Measurements from ENCODE around the gene UBE2F.
"Not testable (repeated sequence)": the region's sequence is repeated elsewhere in the genome, so short reads cannot be mapped to it uniquely, and the experiment has no call there.

UBE2F gene

DNA sequence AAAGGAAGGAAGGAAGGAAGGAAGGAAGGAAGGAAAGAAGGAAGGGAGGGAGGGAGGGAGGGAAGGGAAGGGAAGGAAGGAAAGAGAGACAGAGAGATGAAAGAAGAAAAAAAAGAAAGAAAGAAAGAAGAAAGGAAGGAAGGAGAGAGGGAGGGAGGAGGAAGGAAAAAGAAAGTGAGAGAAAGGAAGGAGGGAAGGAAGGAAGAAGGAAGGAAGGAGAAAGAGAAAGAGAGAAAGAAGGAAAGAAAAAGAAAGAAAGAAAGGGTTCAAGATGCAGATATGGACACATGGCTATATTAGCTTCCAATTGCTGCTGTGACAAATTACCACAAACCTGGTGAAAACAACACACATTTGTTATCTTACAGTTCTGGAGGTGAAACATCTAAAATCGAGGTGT is 20.4 kb upstream of the UBE2F start:
- no peak for DNase-seq

DNA sequence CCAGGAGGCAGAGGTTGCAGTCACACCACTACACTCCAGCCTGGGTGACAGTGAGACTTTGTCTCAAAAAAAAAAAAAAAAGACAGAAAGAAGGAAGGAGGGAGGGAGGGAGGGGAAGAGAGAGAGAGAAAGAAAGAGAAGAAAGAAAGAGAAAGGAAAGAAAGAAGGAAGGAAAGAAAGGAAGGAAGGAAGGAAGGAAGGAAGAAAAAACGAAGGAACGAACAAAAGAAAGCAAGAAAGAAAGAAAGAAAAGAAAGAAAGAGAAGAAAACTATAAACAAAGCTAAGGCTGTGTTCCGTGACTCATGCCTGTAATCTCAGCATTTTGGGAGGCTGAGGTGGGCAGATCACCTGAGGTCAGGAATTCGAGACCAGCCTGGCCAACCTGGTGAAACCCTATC is 15.5 kb upstream of the UBE2F start:
- not testable (repeated sequence) for DNase-seq

- DNase-seq = no peak
Observed at GRCh38 chr2:237951878-237952277, 14.9 kb upstream of the UBE2F start.

GRCh38 chr2:237952851-237953250 is 14.0 kb upstream of the UBE2F start:
- DNase-seq = no peak

- no peak for DNase-seq
Observed at GRCh38 chr2:237955640-237956401, 11.0 kb upstream of the UBE2F start.

- no peak for DNase-seq
Observed at GRCh38 chr2:237956402-237956736, 10.4 kb upstream of the UBE2F start.

GRCh38 chr2:237961637-237962036 is 5.2 kb upstream of the UBE2F start:
- DNase-seq = no peak

GRCh38 chr2:237962432-237963084 is 4.3 kb upstream of the UBE2F start:
- DNase-seq = no peak

DNA sequence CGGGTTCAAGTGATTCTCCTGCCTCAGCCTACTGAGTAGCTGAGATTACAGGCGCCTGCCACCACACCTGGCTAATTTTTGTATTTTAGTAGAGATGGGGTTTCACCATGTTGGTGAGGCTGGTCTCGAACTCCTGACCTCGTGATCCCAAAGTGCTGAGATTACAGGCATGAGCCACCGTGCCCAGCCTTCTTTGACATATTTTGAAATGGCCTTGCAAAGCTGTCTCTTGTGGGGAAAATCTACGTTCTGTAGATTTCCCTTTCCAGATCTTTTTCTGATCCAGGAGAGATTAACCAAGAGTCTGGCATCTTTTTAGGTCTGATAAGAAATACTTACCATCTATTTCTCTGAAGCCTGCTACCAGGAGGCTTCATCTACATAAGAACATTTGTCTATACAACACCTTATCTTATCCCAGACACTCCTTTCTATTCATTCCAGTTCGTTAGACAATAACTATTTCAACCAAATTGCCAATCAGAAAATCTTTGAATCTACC is 3.3 kb upstream of the UBE2F start:
- DNase-seq = not testable (repeated sequence)

- no peak for DNase-seq
Observed at GRCh38 chr2:237964194-237964577, 2.6 kb upstream of the UBE2F start.

GRCh38 chr2:237964578-237965404 is 2.0 kb upstream of the UBE2F start:
- DNase-seq = no peak

- not testable (repeated sequence) for DNase-seq
Observed at GRCh38 chr2:237965844-237966243, 970 bp upstream of the UBE2F start.

- DNase-seq = no peak
Observed at GRCh38 chr2:237966250-237966564, 607 bp upstream of the UBE2F start.

- DNase-seq = no peak
Observed at GRCh38 chr2:237967463-237967951, 693 bp downstream of the UBE2F start.

- no peak for DNase-seq
Observed at GRCh38 chr2:237968048-237968862, 1.4 kb downstream of the UBE2F start.

DNA sequence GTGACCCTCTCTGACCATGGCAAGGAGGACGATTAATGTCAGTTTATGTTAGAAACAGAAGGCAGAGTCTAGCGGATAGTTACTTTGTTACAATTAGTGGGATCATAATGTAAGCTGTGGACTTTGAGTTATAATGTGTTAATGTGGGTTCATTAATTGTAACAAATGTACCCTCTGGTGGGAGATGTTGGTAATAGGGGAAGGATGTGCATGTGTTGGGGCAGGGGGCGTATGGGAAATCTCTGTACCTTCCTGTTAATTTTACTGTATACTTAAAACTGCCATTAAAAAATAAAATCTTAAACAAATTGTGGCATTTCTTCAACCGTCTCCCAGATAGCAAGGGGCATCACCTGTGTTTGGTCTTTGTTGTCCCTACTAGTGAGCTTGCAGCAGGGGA is 4.8 kb downstream of the UBE2F start:
- no peak for DNase-seq

- no peak for DNase-seq
Observed at GRCh38 chr2:237972211-237972610, 5.4 kb downstream of the UBE2F start.

GRCh38 chr2:237972936-237973335 is 6.1 kb downstream of the UBE2F start:
- no peak for DNase-seq

- DNase-seq = no peak
Observed at GRCh38 chr2:237977380-237977779, 10.6 kb downstream of the UBE2F start.

DNA sequence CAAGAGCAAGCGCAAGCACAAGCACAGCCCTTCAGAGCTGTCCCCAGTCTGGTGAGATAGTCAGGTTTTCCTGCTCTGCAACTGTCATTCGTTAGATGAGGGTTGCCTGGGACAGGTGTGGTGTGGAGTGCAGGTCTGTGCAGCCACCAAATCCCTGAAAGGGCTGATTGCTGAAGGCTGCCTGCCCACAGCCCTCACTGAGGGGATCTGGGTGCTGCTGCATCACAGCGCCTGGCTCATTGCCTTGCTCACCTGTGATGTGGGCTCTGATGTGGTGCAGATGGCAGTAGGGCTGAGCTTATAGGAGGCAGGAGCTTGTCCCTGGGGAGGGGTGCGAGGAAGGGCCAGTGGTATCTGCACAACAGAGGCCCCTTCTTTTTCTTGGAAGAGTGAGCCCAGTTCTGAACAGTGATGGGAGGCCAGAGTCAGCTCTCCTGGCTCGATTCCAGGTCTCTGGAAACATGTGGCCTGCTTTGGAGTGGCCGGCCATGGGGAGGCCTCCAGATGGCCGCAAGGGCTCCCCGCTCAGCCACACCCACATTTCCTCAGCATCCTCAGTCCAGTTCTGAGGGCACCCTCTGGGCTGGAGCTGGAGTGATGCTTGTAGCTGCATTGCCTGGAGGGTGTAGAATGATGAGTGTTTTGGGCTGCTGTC is 11.4 kb downstream of the UBE2F start:
- DNase-seq = no peak

DNA sequence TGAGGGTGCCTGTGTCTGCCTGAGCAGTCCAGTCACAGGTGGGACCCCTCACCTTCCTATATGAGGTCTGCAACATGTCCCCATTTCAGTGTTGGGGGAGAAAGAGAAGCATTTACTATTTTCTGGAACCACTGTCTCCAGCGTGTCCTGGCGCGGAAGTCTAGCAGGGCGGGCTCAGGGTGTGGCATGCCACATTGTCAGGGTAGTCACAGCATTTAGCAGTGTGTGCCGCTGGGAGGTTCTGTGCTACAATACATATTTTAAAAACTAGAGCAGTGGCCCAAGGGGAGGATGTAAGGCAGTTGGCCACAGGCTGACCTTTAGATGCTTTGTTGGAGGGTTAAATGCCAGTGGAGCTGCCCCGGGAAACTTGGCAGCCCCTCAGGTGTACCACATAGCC is 12.5 kb downstream of the UBE2F start:
- DNase-seq = no peak

DNA sequence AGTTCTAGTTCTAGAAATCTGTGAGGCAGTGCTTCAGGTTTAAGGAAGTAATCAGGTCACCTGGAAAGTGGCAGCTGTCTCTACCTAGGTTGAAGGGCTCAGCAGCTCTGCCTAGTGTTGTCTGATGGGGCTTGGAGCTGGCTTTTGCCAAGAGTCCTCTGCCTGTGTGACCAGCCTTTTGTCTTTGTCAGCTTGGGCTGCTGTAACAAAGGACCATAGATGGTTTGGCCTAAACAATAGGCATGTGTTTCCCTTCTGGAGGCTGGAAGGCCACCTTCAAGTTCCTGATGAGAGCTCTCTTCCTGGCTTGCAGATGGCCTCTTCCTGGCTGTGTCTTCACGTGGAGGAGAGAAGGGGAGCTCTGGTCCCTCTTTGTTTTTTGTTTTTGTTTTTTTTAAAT is 13.3 kb downstream of the UBE2F start:
- DNase-seq = no peak
